ENCODE data around the gene ERCC6. TPM values are rescaled to one million over a fixed set of nuclear protein-coding genes. Genes with fewer than 3 reads are reported as not detected.

Gene ERCC6
- total RNA-seq, 1 experiment from 2014 or later = 49.7 TPM

- CTCF ChIA-PET = no interaction called here
- intact Hi-C loops (cut with micrococcal nuclease; ENCODE audit: unreplicated experiment) = no loop called here
- no peaks in the 10 kb centered on the region for H3K36me3 ChIP-seq (ENCODE audit: low read depth)
- no peak overlapping the region for H3K27ac ChIP-seq
- no peaks in the 10 kb centered on the region for H3K9me2 ChIP-seq (ENCODE audit: insufficient read depth)
- no TSS peak for BruUV-seq (replicated peaks)
- no peaks in the 10 kb centered on the region for H3F3A ChIP-seq (ENCODE audit: insufficient read depth, low read depth)
- no peaks in the 10 kb centered on the region for H3K79me2 ChIP-seq (ENCODE audit: low read depth)
- no peaks in the 10 kb centered on the region for H4K20me1 ChIP-seq (ENCODE audit: insufficient read depth)
- H3K9me3 ChIP-seq (ENCODE audit: insufficient read depth, low read depth) = peaks cover 3% of the 10 kb centered on the region; the same call in 1 of the 2 replicates
- POLR2A ChIA-PET (ENCODE audit: unreplicated experiment) = no interaction called here
- H3K4me2 ChIP-seq = no peak overlapping the region
- no peak overlapping the region for H2AFZ ChIP-seq
- H3K4me1 ChIP-seq (replicated peaks; ENCODE audit: insufficient read depth) = 0 out of 2 replicates have a peak, but pooled peaks cover under 1% of the 10 kb centered on the region
- DNase-seq = no peak
- TF ChIP-seq EZH2 (IDR thresholded peaks at IDR 0.05; ENCODE audit: low read depth) (no peak), CTCF (conservative IDR thresholded peaks at IDR 0.05) (no peak)
- no peak overlapping the region for H3K4me3 ChIP-seq
- no peaks in the 10 kb centered on the region for H3K27me3 ChIP-seq (ENCODE audit: insufficient read depth, low read depth)
Observed at GRCh38 chr10:49579621-49580020, 40.7 kb upstream of the ERCC6 start.

- Histone ChIP-seq H3K27ac (no peak overlapping the region), H3K4me1 (replicated peaks; ENCODE audit: insufficient read depth) (no peaks in the 10 kb centered on the region), H3F3A (ENCODE audit: insufficient read depth, low read depth) (no peaks in the 10 kb centered on the region), H3K27me3 (ENCODE audit: insufficient read depth, low read depth) (no peaks in the 10 kb centered on the region), H3K79me2 (ENCODE audit: low read depth) (no peaks in the 10 kb centered on the region), H3K4me3 (no peak overlapping the region), H4K20me1 (ENCODE audit: insufficient read depth) (no peaks in the 10 kb centered on the region), H3K9me3 (ENCODE audit: insufficient read depth, low read depth) (peaks cover 3% of the 10 kb centered on the region; the same call in 1 of the 2 replicates), H3K36me3 (ENCODE audit: low read depth) (no peaks in the 10 kb centered on the region), H2AFZ (no peak overlapping the region), H3K4me2 (no peak overlapping the region), H3K9me2 (ENCODE audit: insufficient read depth) (no peaks in the 10 kb centered on the region)
- TF ChIP-seq EZH2 (IDR thresholded peaks at IDR 0.05; ENCODE audit: low read depth) (no peak), CTCF (conservative IDR thresholded peaks at IDR 0.05) (no peak)
- intact Hi-C loops (cut with micrococcal nuclease; ENCODE audit: unreplicated experiment) = no loop called here
- ChIA-PET POLR2A (ENCODE audit: unreplicated experiment) (no interaction called here), CTCF (interaction anchor here (0.6 kb wide), 1 partner anchor 1045 kb away, joined by 10 read pairs; the partner anchor contains the start of gene SGMS1)
- no peak for DNase-seq
- BruUV-seq (replicated peaks) = no TSS peak
Observed at GRCh38 chr10:49578392-49578791, 39.5 kb upstream of the ERCC6 start.

GRCh38 chr10:49577182-49577925, 38.4 kb upstream of the ERCC6 start:
- H4K20me1 ChIP-seq (ENCODE audit: insufficient read depth) = no peaks in the 10 kb centered on the region
- ChIA-PET CTCF (interaction anchor here (0.6 kb wide), 1 partner anchor 1047 kb away, joined by 10 read pairs; the partner anchor contains the start of gene SGMS1), POLR2A (ENCODE audit: unreplicated experiment) (no interaction called here)
- no peaks in the 10 kb centered on the region for H3K79me2 ChIP-seq (ENCODE audit: low read depth)
- intact Hi-C loops (cut with micrococcal nuclease; ENCODE audit: unreplicated experiment) = no loop called here
- no peaks in the 10 kb centered on the region for H3K36me3 ChIP-seq (ENCODE audit: low read depth)
- H3K4me1 ChIP-seq (replicated peaks; ENCODE audit: insufficient read depth) = no peaks in the 10 kb centered on the region
- H2AFZ ChIP-seq = no peak overlapping the region
- H3K9me3 ChIP-seq (ENCODE audit: insufficient read depth, low read depth) = no peaks in the 10 kb centered on the region
- no peaks in the 10 kb centered on the region for H3K9me2 ChIP-seq (ENCODE audit: insufficient read depth)
- BruUV-seq (replicated peaks) = no TSS peak
- DNase-seq = no peak
- no peak overlapping the region for H3K4me3 ChIP-seq
- TF ChIP-seq CTCF (conservative IDR thresholded peaks at IDR 0.05) = no peak
- no peaks in the 10 kb centered on the region for H3K27me3 ChIP-seq (ENCODE audit: insufficient read depth, low read depth)
- H3K27ac ChIP-seq = no peak overlapping the region
- no peak overlapping the region for H3K4me2 ChIP-seq
- no peaks in the 10 kb centered on the region for H3F3A ChIP-seq (ENCODE audit: insufficient read depth, low read depth)

Data from PC-9 (cell line).